GM18951 (cell line): ENCODE results near the gene EPB41L1.

Source experiments
- POLR2A ChIP-seq: IDR thresholded peaks from 4 replicates; pipeline ENCODE4 v1.6.1; 2011; ENCODE audit warnings: mild to moderate bottlenecking; ENCODE audit not compliant: insufficient read length, insufficient read depth; ENCODE audit errors: extremely low read depth
- in situ Hi-C: fragments of 300-500 bp; cut with MboI; formaldehyde crosslinking; loops from one replicate; pipeline ENCODE4 v1.12.0; 2022; ENCODE audit warnings: low sequenced_read_pairs, mixed read lengths, inconsistent platforms; ENCODE audit not compliant: unreplicated experiment

Gene EPB41L1

GRCh38 chr20:36266189-36266588 is 111.6 kb downstream of the EPB41L1 start:
- no peak for TF ChIP-seq POLR2A
- in situ Hi-C loops, result no loop called here

GRCh38 chr20:36267605-36268381 is 113.3 kb downstream of the EPB41L1 start:
- no peak for TF ChIP-seq POLR2A
- in situ Hi-C loops, result no loop called here

DNA sequence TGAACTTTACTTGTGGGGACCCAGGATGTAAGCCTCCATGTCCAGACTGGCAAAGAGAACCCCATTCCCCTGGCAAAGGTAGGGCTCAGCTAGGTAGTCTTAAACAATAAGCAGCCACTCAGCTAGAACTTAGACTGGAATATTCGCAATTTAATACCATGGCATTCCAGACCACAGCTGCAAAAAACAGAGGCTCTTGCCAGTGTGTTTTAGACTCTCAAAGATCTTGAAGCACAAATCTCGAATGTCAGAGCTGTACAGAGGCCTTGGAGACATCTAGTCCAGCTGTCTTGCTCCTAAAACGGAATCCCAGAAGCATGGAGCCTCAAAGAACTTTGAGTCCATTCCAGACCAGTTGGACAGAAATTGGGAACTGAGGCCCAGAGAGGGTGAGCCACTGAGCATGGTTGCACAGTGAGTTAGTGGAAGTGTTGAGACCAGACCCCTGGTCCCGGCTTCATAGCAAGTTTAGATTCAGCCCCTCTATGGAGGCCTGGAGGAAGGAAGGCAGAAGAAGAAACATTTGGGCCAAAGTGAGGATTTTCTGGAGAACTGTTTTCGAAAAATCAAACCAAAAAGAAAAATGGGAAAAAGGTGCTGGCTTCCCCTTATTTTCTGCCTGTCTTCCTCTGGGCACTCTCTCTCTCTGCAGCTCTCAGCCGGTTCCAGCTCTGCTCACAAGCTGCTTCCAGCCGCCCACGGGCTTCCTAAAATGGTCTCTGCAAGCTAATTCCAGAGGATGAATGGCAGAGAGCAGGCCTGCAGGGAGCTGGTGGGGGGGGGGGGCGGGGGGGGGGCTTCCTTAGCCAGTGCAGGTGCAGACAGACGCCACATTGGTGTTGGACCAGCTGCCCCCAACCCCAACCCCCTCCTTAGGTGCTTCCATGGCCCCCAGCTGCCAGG is 114.2 kb downstream of the EPB41L1 start:
- in situ Hi-C loops, result no loop called here
- no peak for TF ChIP-seq POLR2A

DNA sequence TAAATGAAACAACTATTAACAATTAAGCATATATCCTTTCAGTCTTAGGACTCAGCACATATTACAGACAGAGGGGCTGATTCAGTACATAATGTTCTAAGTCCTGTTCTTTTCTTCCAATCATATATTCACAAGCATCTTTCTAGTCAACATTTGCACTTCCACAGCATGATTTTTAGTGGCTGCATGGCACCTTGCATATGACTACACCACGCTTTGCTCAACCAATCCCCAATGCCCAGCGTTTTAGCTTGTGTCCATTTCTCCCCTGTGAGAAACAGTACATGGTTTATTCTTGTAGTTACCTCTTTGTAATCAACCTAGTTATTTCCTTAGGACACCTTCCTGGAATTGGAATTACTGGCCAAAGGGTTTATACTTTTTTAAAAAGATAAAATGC is 115.0 kb downstream of the EPB41L1 start:
- in situ Hi-C loops, result no loop called here
- TF ChIP-seq POLR2A, result no peak

DNA sequence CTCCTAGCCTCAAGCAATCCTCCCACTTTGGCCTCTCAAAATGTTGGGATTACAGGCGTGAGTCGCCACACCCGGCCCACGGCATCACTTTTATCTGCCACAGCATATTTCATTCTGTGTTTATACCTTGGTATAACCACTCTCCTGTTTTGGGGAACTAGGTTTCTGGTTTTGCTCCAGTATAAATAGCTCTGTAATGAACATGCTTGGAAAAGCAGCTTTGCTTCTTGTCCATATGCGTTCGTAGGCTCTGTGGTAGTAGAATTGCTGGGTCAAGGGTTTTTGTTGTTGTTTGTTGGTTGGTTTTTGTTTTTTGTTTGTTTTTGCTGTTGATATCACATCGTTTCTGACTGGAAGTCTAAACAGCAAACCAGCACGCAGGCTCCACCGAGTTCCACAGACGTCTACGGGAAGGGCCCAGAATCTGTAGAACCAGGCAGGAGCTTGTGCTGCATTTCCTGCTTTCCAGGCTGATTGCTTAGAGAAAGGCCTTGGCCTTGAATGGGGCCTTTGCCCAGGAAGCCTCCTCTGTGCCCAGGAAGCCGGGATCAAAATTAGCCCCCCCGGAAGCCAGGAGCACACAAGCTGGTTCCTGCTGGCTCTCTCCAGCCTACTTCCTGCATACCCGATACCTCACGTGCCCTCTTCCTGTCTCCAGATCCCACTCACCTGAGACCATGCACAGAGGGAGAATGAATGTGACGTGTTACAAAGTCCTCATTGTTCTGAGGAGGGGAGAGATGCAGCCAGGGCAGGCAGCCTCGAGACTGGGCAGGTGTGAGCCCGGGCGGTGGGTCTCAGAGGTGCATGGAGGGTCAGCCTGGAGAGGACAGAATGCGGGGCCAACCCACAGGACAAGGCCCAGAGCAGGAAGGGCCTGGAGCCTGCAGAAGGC is 116.5 kb downstream of the EPB41L1 start:
- no peak for TF ChIP-seq POLR2A
- in situ Hi-C loops, result loop anchor here (10.0 kb wide), 1 partner anchor 154 kb away; no protein-coding TSS in a partner anchor

DNA sequence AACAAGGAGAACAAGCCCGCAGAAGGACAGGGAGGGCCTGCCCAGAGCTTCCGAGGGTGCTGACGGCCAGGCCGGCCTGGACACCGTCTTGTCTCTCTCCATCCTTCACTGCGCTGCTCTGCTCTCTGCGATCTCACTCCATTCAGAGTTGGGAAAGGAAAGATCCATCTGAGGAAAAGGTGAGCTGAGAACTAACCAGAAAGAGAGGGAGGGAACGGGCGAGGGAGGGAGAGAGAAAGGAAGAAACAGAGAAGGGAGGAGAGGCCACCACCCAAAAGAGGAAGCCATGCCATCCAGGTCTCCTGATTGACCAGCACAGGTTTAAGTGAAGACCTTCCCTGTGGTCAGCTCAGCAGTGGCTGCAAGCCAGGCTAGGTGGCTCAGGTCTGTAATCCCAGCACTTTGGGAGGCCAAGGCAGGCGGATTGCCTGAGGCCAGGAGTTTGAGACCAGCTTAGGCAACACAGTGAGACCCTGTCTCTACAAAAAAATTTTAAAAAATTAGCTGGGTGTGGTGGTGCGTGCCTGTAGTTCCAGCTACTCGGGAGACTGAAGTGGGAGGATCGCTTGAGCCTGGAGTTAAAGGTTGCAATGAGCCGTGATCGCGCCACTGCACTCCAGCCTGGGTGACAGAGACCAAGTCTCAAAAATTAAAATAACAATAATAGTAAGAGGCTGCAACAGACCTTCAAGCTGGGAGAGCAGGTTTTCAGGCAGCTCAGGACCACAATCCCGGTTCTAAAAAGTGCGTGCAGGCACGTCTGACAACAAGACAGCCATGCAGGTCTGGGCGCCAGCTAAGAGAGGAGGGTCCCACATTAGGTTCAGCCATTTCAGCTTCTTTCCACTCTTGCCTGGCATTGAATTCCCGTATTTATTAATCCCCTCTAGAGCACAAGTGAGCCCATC is 117.4 kb downstream of the EPB41L1 start:
- no peak for TF ChIP-seq POLR2A

DNA sequence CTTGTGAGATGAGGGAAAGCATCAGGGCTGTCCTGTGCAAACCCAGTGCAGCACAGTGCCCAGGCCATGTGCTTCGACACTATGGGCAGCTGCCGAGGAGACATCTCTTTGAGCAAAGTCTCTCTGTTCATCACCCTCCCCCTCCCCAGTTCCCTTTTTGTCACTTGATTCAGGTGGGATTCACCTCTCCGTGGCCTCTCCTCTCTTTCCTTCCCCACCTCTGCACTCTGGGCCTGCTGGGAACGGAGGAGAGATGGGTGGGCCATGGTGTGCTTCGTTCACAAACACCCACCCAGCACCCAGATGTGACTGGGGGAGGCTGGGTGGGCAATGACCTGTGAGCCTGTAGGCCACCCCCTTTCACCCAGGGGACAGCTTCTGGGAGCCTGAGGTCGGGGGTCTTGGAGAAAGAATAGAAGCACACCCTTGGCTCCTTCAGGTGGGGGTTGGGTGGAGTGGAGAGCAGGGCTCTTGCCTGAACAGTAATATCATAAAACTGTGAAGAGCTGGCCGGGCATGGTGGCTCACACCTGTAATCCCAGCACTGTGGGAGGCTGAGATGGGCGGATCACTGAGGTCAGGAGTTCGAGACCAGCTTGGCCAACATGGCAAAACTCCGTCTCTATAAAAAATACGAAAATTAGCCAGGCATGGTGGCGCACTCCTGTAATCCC is 118.1 kb downstream of the EPB41L1 start:
- in situ Hi-C loops, result loop anchor here (10.0 kb wide), 1 partner anchor 152 kb away; no protein-coding TSS in a partner anchor
- TF ChIP-seq POLR2A, result no peak

More for the DNA sequence above, 117.4 kb downstream of the EPB41L1 start:
- in situ Hi-C loops, result loop anchor here (10.0 kb wide), 1 partner anchor 153 kb away; no protein-coding TSS in a partner anchor

GRCh38 chr20:36273414-36274180 is 119.1 kb downstream of the EPB41L1 start:
- no peak for TF ChIP-seq POLR2A
- in situ Hi-C loops, result loop anchor here (10.0 kb wide), 1 partner anchor 151 kb away; no protein-coding TSS in a partner anchor

DNA sequence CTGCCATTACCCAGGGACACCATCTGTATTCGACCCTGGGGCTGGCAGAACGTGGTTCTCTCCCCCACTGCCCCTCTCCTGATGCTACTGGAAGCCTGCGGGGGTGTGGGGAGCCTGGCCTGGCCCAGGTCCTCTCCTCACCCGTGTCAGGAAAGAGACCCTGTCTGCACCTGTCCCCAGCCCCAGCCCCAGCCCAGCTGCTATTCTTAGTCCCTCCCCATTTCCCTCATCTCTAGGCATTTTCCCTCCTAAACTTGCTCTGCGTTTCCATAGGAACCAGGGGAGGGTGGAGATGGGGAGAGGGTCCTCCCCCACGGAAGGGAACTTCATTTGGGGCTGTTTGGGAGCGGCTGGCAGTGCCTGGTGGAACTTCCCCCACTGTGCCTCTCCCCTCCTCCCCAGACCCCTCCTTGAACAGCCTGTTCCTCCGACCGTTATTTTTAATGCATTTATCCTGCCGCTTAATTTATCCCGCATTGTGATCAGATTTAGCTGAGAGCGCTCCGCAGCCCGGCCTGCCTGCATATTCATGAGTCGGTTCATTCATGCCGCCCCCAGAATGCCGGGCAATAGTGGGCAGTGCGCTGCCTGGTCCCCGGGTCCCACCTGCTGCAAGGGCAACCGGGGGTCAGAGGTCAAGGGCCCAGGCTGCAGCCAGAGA is 119.8 kb downstream of the EPB41L1 start:
- no peak for TF ChIP-seq POLR2A
- in situ Hi-C loops, result loop anchor here (10.0 kb wide), 1 partner anchor 150 kb away; no protein-coding TSS in a partner anchor

- TF ChIP-seq POLR2A, result no peak
- in situ Hi-C loops, result loop anchor here (10.0 kb wide), 1 partner anchor 150 kb away; no protein-coding TSS in a partner anchor
Measured at GRCh38 chr20:36275011-36275410, 120.5 kb downstream of the EPB41L1 start.
